Cardiac muscle cell (in vitro differentiated cells and primary cell): ENCODE results near the gene ZMYM3. TPM values are rescaled to one million over a fixed set of nuclear protein-coding genes. Genes with fewer than 3 reads are reported as not detected.

ENCODE experiments used
- DNase-seq, 2 donors: peaks; one replicate each; pipeline versions ENCODE4 v3.0.0 to v3.0.0-alpha.2; 2010 to 2017; ENCODE audit warnings: low read depth in 1 of 2, low spot score in 1 of 2
- H3K27ac ChIP-seq: fragments of 200-600 bp; sonication (generic); 2 replicates; pipeline ENCODE4 v1.5.1; 2016
- H3K27me3 ChIP-seq: fragments of 200-600 bp; sonication (generic); 2 replicates; pipeline ENCODE4 v1.6.0; 2016; ENCODE audit warnings: control low read depth
- H3K36me3 ChIP-seq: fragments of 200-600 bp; sonication (generic); 2 replicates; pipeline ENCODE4 v1.5.1; 2016; ENCODE audit warnings: control low read depth
- H3K4me1 ChIP-seq: fragments of 200-600 bp; sonication (generic); 2 replicates; pipeline ENCODE4 v1.8.1; 2017; ENCODE audit warnings: low read depth, mild to moderate bottlenecking, mixed run types
- H3K4me3 ChIP-seq: fragments of 200-600 bp; sonication (generic); 2 replicates; pipeline ENCODE4 v1.5.1; 2016; ENCODE audit warnings: mild to moderate bottlenecking
- H3K9me3 ChIP-seq: fragments of 200-600 bp; sonication (generic); 2 replicates; pipeline ENCODE4 v1.5.1; 2017; ENCODE audit warnings: low read depth, mild to moderate bottlenecking, control low read depth
- CTCF ChIP-seq: IDR thresholded peaks from 2 replicates; pipeline ENCODE4 v1.5.1; 2012; ENCODE audit warnings: low read depth, mild to moderate bottlenecking, low read length
- polyA plus RNA-seq: library from polyadenylated mRNA; unstranded; fragments of >200 nt; fragmentation: Nextera tagmentation; extraction: Ambion mirVana; gene quantifications from 2 replicates; pipeline ENCODE4 v1.2.1, GENCODE V29; 2016
- total RNA-seq: library from RNA; depleted of rRNA; stranded (reverse); fragments of >200 nt; gene quantifications from 2 replicates; pipeline ENCODE4 v1.2.3, GENCODE V29; 2016

The ZMYM3 gene
- total and polyA plus RNA-seq, 2 experiments from 2014 or later, result 24.8 to 112 TPM

- Histone ChIP-seq H3K27me3 (no peaks in the 10 kb centered on the region), H3K36me3 (no peaks in the 10 kb centered on the region), H3K4me1 (no peaks in the 10 kb centered on the region), H3K4me3 (no peak overlapping the region), H3K9me3 (no peaks in the 10 kb centered on the region), H3K27ac (no peak overlapping the region)
- DNase-seq, result no peak
- TF ChIP-seq CTCF, result no peak
Measured at GRCh38 chrX:71228063-71228642, 25.8 kb downstream of the ZMYM3 start.

- no peak for DNase-seq
- Histone ChIP-seq H3K27me3 (no peaks in the 10 kb centered on the region), H3K4me1 (no peaks in the 10 kb centered on the region), H3K9me3 (no peaks in the 10 kb centered on the region), H3K27ac (no peak overlapping the region), H3K36me3 (no peaks in the 10 kb centered on the region), H3K4me3 (no peak overlapping the region)
- no peak for TF ChIP-seq CTCF
Measured at GRCh38 chrX:71227370-71228062, 26.4 kb downstream of the ZMYM3 start.

GRCh38 chrX:71225676-71226075, 28.3 kb downstream of the ZMYM3 start:
- no peak for TF ChIP-seq CTCF
- H3K4me1 ChIP-seq, result no peaks in the 10 kb centered on the region
- peak in 1 of 2 donors; percentile 4 for DNase-seq
- no peaks in the 10 kb centered on the region for H3K36me3 ChIP-seq
- no peak overlapping the region for H3K4me3 ChIP-seq
- no peaks in the 10 kb centered on the region for H3K27me3 ChIP-seq
- H3K9me3 ChIP-seq, result no peaks in the 10 kb centered on the region
- H3K27ac ChIP-seq, result no peak overlapping the region

DNA sequence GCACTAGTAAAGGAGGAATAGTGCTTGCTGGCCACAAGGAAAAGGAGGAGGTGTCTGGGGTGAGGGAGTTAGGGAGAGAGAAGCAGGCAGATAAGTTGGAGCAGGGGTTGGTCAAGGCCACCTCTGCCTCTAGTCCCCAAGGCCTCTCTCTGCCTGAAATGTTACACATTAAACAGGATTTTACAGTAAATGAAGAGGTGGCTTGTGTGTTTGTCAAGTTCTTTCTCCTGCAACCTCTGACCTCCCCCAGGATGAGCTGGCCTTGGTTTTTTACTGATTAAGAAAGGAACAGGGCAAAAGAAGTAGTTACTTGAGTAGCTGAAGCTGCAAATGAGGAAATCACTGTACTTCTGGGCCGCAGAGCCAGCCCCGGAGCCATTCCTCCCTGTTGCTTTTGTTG, 28.9 kb downstream of the ZMYM3 start:
- no peak for TF ChIP-seq CTCF
- no peak for DNase-seq

DNA sequence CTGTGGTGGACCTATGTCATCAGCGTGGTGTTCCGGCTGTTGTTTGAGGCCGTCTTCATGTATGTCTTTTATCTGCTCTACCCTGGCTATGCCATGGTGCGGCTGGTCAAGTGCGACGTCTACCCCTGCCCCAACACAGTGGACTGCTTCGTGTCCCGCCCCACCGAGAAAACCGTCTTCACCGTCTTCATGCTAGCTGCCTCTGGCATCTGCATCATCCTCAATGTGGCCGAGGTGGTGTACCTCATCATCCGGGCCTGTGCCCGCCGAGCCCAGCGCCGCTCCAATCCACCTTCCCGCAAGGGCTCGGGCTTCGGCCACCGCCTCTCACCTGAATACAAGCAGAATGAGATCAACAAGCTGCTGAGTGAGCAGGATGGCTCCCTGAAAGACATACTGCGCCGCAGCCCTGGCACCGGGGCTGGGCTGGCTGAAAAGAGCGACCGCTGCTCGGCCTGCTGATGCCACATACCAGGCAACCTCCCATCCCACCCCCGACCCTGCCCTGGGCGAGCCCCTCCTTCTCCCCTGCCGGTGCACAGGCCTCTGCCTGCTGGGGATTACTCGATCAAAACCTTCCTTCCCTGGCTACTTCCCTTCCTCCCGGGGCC, 29.7 kb downstream of the ZMYM3 start:
- no peak overlapping the region for H3K4me3 ChIP-seq
- H3K36me3 ChIP-seq, result no peaks in the 10 kb centered on the region
- TF ChIP-seq CTCF, result no peak
- DNase-seq, result no peak
- no peaks in the 10 kb centered on the region for H3K4me1 ChIP-seq
- H3K27me3 ChIP-seq, result no peaks in the 10 kb centered on the region
- H3K9me3 ChIP-seq, result no peaks in the 10 kb centered on the region
- H3K27ac ChIP-seq, result no peak overlapping the region

More for the DNA sequence above, 28.9 kb downstream of the ZMYM3 start:
- H3K27ac ChIP-seq, result no peak overlapping the region
- H3K36me3 ChIP-seq, result no peaks in the 10 kb centered on the region
- H3K9me3 ChIP-seq, result no peaks in the 10 kb centered on the region
- H3K27me3 ChIP-seq, result no peaks in the 10 kb centered on the region
- no peaks in the 10 kb centered on the region for H3K4me1 ChIP-seq
- H3K4me3 ChIP-seq, result no peak overlapping the region
